ENCODE measurements around the gene ENC1. TPM values are rescaled to one million over a fixed set of nuclear protein-coding genes. Genes with fewer than 3 reads are reported as not detected.

The ENC1 gene
- total RNA-seq, 1 experiment from 2014 or later = 30.0 TPM

- Histone ChIP-seq H3K9me3 (ENCODE audit: control insufficient read depth in 1 of 2, insufficient read depth in 1 of 2, low read depth in 1 of 2, low read length in 2 of 2) (no peaks in the 10 kb centered on the region), H3K79me2 (ENCODE audit: insufficient read depth, low read length) (no peaks in the 10 kb centered on the region), H4K20me1 (ENCODE audit: insufficient read depth) (no peaks in the 10 kb centered on the region), H3K4me1 (ENCODE audit: control insufficient read depth in 1 of 2, insufficient read depth in 2 of 2, low read length in 2 of 2) (peaks cover 26 to 33% of the 10 kb centered on the region in 2 experiments), H3K9me2 (ENCODE audit: insufficient read depth) (no peaks in the 10 kb centered on the region), H3K9ac (ENCODE audit: low read length) (no peak overlapping the region), H3K4me3 (replicated peaks in 1 of 2; ENCODE audit: low read depth in 1 of 2, low read length in 2 of 2) (no peak overlapping the region), H3K27ac (ENCODE audit: low read depth, low read length) (no peak overlapping the region), H3K4me2 (ENCODE audit: low read length) (no peak overlapping the region), H2AFZ (ENCODE audit: low read depth, low read length, poor library complexity, severe bottlenecking) (no peak overlapping the region), H3K27me3 (ENCODE audit: insufficient read depth, low read length) (no peaks in the 10 kb centered on the region), H3K36me3 (ENCODE audit: control insufficient read depth in 1 of 2, insufficient read depth in 2 of 2, low read length in 2 of 2) (no peaks in the 10 kb centered on the region)
- ChIA-PET RAD21 (ENCODE audit: low non-redundant PET in 1 of 2, low total read pairs in 2 of 2, uncharacterized antibody in 2 of 2, unreplicated experiment in 2 of 2) (no interaction called here), CTCF (interaction anchor here (0.7 kb wide), 1 partner anchor 30 kb away, joined by 3 read pairs; no protein-coding TSS in a partner anchor), POLR2A (no interaction called here)
- DNase-seq (ENCODE audit: low read depth, low spot score) (no peak), ATAC-seq (no peak)
- intact Hi-C loops (cut with micrococcal nuclease) = no loop called here
- TF ChIP-seq JUND (IDR thresholded peaks at IDR 0.05) = no peak
- TF ChIP-seq SIN3A (IDR thresholded peaks at IDR 0.05; ENCODE audit: low read depth) = no peak
- no peak for TF ChIP-seq SRF (IDR thresholded peaks at IDR 0.05; ENCODE audit: low read depth)
- TF ChIP-seq ELF1 (IDR thresholded peaks at IDR 0.05; ENCODE audit: borderline replicate concordance, low read depth) = no peak
- no peak for TF ChIP-seq EGR1 (IDR thresholded peaks at IDR 0.05; ENCODE audit: low read depth)
- no peak for TF ChIP-seq MAX (IDR thresholded peaks at IDR 0.05)
- TF ChIP-seq FOSL1 (IDR thresholded peaks at IDR 0.05; ENCODE audit: low read depth) = no peak
- no peak for TF ChIP-seq ZNF274 (IDR thresholded peaks at IDR 0.05; ENCODE audit: low read depth, low read length)
- TF ChIP-seq CTCF (IDR thresholded peaks at IDR 0.05 in 2 of 3, conservative IDR thresholded peaks at IDR 0.05 in 1 of 3; ENCODE audit: borderline replicate concordance in 1 of 3, insufficient read depth in 1 of 3, low read depth in 2 of 3, low read length in 2 of 3) = no peak
- BruUV-seq (replicated peaks) = no TSS peak
Measured at GRCh38 chr5:74621492-74621891, 19.0 kb downstream of the ENC1 start.

GRCh38 chr5:74619308-74619707 is 21.2 kb downstream of the ENC1 start:
- Histone ChIP-seq H3K4me3 (replicated peaks in 1 of 2; ENCODE audit: low read depth in 1 of 2, low read length in 2 of 2) (no peak overlapping the region), H3K4me2 (ENCODE audit: low read length) (no peak overlapping the region), H2AFZ (ENCODE audit: low read depth, low read length, poor library complexity, severe bottlenecking) (no peak overlapping the region), H3K9ac (ENCODE audit: low read length) (no peak overlapping the region), H3K9me3 (ENCODE audit: control insufficient read depth in 1 of 2, insufficient read depth in 1 of 2, low read depth in 1 of 2, low read length in 2 of 2) (no peaks in the 10 kb centered on the region), H3K79me2 (ENCODE audit: insufficient read depth, low read length) (no peaks in the 10 kb centered on the region), H3K9me2 (ENCODE audit: insufficient read depth) (no peaks in the 10 kb centered on the region), H3K27me3 (ENCODE audit: insufficient read depth, low read length) (no peaks in the 10 kb centered on the region), H4K20me1 (ENCODE audit: insufficient read depth) (no peaks in the 10 kb centered on the region), H3K4me1 (ENCODE audit: control insufficient read depth in 1 of 2, insufficient read depth in 2 of 2, low read length in 2 of 2) (peaks cover 4 to 11% of the 10 kb centered on the region in 2 experiments), H3K27ac (ENCODE audit: low read depth, low read length) (no peak overlapping the region), H3K36me3 (ENCODE audit: control insufficient read depth in 1 of 2, insufficient read depth in 2 of 2, low read length in 2 of 2) (no peaks in the 10 kb centered on the region)
- POLR2A ChIA-PET = interaction anchor here (0.7 kb wide), 1 partner anchor 45 kb away, joined by 3 read pairs; no protein-coding TSS in a partner anchor
- BruUV-seq (replicated peaks) = no TSS peak
- no peak for DNase-seq (ENCODE audit: low read depth, low spot score)
- RAD21 ChIA-PET (ENCODE audit: low non-redundant PET in 1 of 2, low total read pairs in 2 of 2, uncharacterized antibody in 2 of 2, unreplicated experiment in 2 of 2) = no interaction called here
- intact Hi-C loops (cut with micrococcal nuclease) = no loop called here
- no peak for ATAC-seq
- CTCF ChIA-PET = no interaction called here
- TF ChIP-seq SP1 (IDR thresholded peaks at IDR 0.05; ENCODE audit: low read depth) (no peak), ATF3 (IDR thresholded peaks at IDR 0.05) (no peak), ZBTB33 (IDR thresholded peaks at IDR 0.05; ENCODE audit: extremely low read depth, insufficient replicate concordance, low read length) (no peak), POLR2A (IDR thresholded peaks at IDR 0.05; ENCODE audit: borderline replicate concordance, extremely low read depth, insufficient read depth, insufficient read length) (no peak), TCF7L2 (IDR thresholded peaks at IDR 0.05; ENCODE audit: borderline replicate concordance, extremely low read depth, insufficient read depth, insufficient read length) (no peak), CTCF (IDR thresholded peaks at IDR 0.05 in 2 of 3, conservative IDR thresholded peaks at IDR 0.05 in 1 of 3; ENCODE audit: borderline replicate concordance in 1 of 3, insufficient read depth in 1 of 3, low read depth in 2 of 3, low read length in 2 of 3) (no peak), ELF1 (IDR thresholded peaks at IDR 0.05; ENCODE audit: borderline replicate concordance, low read depth) (no peak), FOSL1 (IDR thresholded peaks at IDR 0.05; ENCODE audit: low read depth) (no peak)

Data from HCT116 (cell line).